Gastrocnemius medialis (tissue), 4 donors: ENCODE measurements around the gene DFFA.

ENCODE experiments used
- POLR2A ChIP-seq, 2 donors: fragments of 450-650 bp; IDR thresholded peaks; one replicate each; pipeline ENCODE4 v1.6.1; 2017; ENCODE audit warnings: antibody characterized with exemption in 2 of 2, mild to moderate bottlenecking in 2 of 2, moderate library complexity in 2 of 2
- TF ChIP-seq, protein P1 (sequence below), 5 experiments: fragments of 450-650 bp in 3 of 5; fragments of 200-600 bp in 2 of 5; sonication (generic) in 2 of 5; IDR thresholded peaks in 4 of 5; conservative IDR thresholded peaks in 1 of 5; 1 replicate in 4 of 5; 2 replicates in 1 of 5; pipeline ENCODE4 v1.5.1; 2016 to 2019; ENCODE audit warnings: antibody characterized with exemption in 5 of 5, mild to moderate bottlenecking in 3 of 5, moderate library complexity in 3 of 5

DNA sequence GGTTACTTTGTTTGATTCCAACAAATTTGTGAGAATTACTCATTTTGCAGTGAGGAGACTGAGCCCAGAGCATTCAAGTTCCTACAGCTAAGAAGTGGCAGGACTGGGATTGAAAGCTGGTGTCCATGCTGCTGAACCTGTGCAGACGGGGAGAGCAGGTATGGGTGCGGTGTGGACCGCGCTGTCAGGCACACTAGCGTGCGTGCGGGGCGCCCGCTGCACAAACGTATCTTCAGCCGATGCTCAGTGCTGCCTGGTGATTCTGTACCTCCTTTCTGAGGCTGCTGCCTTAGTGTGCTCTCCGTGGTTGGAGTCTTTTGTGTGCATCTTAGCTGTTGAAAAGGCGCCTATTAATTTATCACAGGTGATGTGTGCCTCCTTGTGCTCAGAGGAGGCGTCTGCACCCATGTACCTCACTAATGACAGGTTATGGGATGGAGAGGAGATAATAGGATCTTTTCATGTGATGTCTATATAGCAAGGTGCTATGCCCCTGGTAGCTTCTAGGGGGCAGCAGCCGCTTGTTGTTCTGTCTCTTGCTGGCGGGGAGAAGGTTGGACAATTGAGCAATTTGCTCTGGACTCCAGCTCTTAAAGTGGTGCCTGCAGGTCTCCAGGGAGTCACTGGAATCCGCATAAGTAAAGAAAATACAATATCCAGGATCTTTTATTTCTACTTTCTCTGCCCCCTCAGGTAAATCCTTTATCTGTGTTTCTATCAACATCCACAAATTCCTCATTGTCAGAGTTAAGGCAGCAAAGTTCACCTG, 35.0 kb upstream of the DFFA start:
- TF ChIP-seq, protein P1, sequence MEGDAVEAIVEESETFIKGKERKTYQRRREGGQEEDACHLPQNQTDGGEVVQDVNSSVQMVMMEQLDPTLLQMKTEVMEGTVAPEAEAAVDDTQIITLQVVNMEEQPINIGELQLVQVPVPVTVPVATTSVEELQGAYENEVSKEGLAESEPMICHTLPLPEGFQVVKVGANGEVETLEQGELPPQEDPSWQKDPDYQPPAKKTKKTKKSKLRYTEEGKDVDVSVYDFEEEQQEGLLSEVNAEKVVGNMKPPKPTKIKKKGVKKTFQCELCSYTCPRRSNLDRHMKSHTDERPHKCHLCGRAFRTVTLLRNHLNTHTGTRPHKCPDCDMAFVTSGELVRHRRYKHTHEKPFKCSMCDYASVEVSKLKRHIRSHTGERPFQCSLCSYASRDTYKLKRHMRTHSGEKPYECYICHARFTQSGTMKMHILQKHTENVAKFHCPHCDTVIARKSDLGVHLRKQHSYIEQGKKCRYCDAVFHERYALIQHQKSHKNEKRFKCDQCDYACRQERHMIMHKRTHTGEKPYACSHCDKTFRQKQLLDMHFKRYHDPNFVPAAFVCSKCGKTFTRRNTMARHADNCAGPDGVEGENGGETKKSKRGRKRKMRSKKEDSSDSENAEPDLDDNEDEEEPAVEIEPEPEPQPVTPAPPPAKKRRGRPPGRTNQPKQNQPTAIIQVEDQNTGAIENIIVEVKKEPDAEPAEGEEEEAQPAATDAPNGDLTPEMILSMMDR (IDR thresholded peaks at IDR 0.05 in 4 of 5, conservative IDR thresholded peaks at IDR 0.05 in 1 of 5) = peak; percentile 83 to 90 (median 87)
- no peak for TF ChIP-seq POLR2A (IDR thresholded peaks at IDR 0.05)
